Measurements from ENCODE around the gene BORCS6. TPM values are rescaled to one million over a fixed set of nuclear protein-coding genes. Genes with fewer than 3 reads are reported as not detected.

BORCS6 gene
- total and polyA plus RNA-seq, 2 of the 13 experiments (the other 11 are each of a cell fraction or from before 2014, with no cell fraction given), result 2.0 to 5.1 TPM

DNA sequence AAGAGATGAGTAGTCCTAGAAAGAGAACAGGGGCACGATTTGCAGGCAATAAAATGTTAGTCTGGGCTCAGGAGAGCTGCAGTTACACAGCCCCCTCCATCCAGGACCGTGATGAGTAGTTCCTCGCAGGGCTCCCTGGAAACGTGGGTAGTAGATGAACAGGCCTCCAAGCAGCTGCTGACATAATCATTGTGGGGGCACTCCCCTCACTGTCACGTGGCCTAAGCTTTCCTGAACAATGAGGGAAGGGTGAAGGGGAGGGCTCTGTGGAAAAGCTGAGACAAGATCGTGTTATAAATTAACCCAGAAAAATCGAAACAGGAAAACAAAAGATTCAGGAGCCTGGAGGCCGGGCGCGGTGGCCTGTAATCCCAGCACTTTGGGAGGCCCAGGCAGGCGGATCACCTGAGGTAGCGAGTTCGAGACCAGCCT, 36.4 kb downstream of the BORCS6 start (continued):
- no peak for TF ChIP-seq HMG20B (CRISPR knock-in tag; conservative IDR thresholded peaks at IDR 0.05)
- TF ChIP-seq CEBPG (CRISPR knock-in tag; IDR thresholded peaks at IDR 0.05), result peak; percentile 50
- peak; percentile 82; the same call in 1 of the 2 replicates for TF ChIP-seq TBX2 (CRISPR knock-in tag; IDR thresholded peaks at IDR 0.05; ENCODE audit: borderline replicate concordance)
- TF ChIP-seq ZNF12 (CRISPR knock-in tag; IDR thresholded peaks at IDR 0.05), result 0 out of 2 replicates have a peak, but pooled peaks have one; percentile 37
- no peak for TF ChIP-seq CEBPB (IDR thresholded peaks at IDR 0.05; ENCODE audit: borderline replicate concordance, low read depth, low read length)
- peak; percentile 90 for TF ChIP-seq MAZ (IDR thresholded peaks at IDR 0.05; ENCODE audit: borderline replicate concordance, low read depth, low read length)
- no peak for TF ChIP-seq MAZ (CRISPR knock-in tag; IDR thresholded peaks at IDR 0.05; ENCODE audit: low read depth)
- TF ChIP-seq, protein P1, sequence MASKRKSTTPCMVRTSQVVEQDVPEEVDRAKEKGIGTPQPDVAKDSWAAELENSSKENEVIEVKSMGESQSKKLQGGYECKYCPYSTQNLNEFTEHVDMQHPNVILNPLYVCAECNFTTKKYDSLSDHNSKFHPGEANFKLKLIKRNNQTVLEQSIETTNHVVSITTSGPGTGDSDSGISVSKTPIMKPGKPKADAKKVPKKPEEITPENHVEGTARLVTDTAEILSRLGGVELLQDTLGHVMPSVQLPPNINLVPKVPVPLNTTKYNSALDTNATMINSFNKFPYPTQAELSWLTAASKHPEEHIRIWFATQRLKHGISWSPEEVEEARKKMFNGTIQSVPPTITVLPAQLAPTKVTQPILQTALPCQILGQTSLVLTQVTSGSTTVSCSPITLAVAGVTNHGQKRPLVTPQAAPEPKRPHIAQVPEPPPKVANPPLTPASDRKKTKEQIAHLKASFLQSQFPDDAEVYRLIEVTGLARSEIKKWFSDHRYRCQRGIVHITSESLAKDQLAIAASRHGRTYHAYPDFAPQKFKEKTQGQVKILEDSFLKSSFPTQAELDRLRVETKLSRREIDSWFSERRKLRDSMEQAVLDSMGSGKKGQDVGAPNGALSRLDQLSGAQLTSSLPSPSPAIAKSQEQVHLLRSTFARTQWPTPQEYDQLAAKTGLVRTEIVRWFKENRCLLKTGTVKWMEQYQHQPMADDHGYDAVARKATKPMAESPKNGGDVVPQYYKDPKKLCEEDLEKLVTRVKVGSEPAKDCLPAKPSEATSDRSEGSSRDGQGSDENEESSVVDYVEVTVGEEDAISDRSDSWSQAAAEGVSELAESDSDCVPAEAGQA (IDR thresholded peaks at IDR 0.05; ENCODE audit: low read depth), result 0 out of 2 replicates have a peak, but pooled peaks have one; percentile 15
- TF ChIP-seq, protein P1 (CRISPR knock-in tag; IDR thresholded peaks at IDR 0.05; ENCODE audit: borderline replicate concordance), result no peak
- no peak for TF ChIP-seq PPARG (CRISPR knock-in tag; conservative IDR thresholded peaks at IDR 0.05)
- peak; percentile 83; the same call in 1 of the 2 replicates for TF ChIP-seq ADNP (CRISPR knock-in tag; IDR thresholded peaks at IDR 0.05)
- TF ChIP-seq, protein P2, sequence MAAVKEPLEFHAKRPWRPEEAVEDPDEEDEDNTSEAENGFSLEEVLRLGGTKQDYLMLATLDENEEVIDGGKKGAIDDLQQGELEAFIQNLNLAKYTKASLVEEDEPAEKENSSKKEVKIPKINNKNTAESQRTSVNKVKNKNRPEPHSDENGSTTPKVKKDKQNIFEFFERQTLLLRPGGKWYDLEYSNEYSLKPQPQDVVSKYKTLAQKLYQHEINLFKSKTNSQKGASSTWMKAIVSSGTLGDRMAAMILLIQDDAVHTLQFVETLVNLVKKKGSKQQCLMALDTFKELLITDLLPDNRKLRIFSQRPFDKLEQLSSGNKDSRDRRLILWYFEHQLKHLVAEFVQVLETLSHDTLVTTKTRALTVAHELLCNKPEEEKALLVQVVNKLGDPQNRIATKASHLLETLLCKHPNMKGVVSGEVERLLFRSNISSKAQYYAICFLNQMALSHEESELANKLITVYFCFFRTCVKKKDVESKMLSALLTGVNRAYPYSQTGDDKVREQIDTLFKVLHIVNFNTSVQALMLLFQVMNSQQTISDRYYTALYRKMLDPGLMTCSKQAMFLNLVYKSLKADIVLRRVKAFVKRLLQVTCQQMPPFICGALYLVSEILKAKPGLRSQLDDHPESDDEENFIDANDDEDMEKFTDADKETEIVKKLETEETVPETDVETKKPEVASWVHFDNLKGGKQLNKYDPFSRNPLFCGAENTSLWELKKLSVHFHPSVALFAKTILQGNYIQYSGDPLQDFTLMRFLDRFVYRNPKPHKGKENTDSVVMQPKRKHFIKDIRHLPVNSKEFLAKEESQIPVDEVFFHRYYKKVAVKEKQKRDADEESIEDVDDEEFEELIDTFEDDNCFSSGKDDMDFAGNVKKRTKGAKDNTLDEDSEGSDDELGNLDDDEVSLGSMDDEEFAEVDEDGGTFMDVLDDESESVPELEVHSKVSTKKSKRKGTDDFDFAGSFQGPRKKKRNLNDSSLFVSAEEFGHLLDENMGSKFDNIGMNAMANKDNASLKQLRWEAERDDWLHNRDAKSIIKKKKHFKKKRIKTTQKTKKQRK (IDR thresholded peaks at IDR 0.05; ENCODE audit: low read length), result no peak
- TF ChIP-seq ZNF777 (CRISPR knock-in tag; IDR thresholded peaks at IDR 0.05), result no peak
- TF ChIP-seq, protein P3, sequence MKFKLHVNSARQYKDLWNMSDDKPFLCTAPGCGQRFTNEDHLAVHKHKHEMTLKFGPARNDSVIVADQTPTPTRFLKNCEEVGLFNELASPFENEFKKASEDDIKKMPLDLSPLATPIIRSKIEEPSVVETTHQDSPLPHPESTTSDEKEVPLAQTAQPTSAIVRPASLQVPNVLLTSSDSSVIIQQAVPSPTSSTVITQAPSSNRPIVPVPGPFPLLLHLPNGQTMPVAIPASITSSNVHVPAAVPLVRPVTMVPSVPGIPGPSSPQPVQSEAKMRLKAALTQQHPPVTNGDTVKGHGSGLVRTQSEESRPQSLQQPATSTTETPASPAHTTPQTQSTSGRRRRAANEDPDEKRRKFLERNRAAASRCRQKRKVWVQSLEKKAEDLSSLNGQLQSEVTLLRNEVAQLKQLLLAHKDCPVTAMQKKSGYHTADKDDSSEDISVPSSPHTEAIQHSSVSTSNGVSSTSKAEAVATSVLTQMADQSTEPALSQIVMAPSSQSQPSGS (CRISPR knock-in tag; IDR thresholded peaks at IDR 0.05), result peak; percentile 26; the same call in 1 of the 2 replicates
- TF ChIP-seq, protein P4, sequence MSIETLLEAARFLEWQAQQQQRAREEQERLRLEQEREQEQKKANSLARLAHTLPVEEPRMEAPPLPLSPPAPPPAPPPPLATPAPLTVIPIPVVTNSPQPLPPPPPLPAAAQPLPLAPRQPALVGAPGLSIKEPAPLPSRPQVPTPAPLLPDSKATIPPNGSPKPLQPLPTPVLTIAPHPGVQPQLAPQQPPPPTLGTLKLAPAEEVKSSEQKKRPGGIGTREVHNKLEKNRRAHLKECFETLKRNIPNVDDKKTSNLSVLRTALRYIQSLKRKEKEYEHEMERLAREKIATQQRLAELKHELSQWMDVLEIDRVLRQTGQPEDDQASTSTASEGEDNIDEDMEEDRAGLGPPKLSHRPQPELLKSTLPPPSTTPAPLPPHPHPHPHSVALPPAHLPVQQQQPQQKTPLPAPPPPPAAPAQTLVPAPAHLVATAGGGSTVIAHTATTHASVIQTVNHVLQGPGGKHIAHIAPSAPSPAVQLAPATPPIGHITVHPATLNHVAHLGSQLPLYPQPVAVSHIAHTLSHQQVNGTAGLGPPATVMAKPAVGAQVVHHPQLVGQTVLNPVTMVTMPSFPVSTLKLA (IDR thresholded peaks at IDR 0.05), result peak; percentile 72
- TF ChIP-seq, protein P5, sequence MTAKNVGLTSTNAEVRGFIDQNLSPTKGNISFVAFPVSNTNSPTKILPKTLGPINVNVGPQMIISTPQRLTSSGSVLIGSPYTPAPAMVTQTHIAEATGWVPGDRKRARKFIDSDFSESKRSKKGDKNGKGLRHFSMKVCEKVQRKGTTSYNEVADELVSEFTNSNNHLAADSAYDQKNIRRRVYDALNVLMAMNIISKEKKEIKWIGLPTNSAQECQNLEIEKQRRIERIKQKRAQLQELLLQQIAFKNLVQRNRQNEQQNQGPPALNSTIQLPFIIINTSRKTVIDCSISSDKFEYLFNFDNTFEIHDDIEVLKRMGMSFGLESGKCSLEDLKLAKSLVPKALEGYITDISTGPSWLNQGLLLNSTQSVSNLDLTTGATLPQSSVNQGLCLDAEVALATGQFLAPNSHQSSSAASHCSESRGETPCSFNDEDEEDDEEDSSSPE (CRISPR knock-in tag; IDR thresholded peaks at IDR 0.05), result peak; percentile 61

All from HepG2 (cell line).